Naive thymus-derived CD8-positive, alpha-beta T cell (primary cell): Measurements from ENCODE around the gene FRMD8. TPM values are rescaled to one million over a fixed set of nuclear protein-coding genes. Genes with fewer than 3 reads are reported as not detected.

Experiments used
- ATAC-seq, 2 donors: fragments of 150-1000 bp; cut with Tn5 transposase in 1 of 2; sonication (Bioruptor Pico), chemical (Tn5 transposase) in 1 of 2; 1 replicate in 1 of 2; 2 replicates in 1 of 2; pipeline ENCODE4 v1.10.0; 2021; ENCODE audit warnings: mild to moderate bottlenecking in 2 of 2, moderate library complexity in 2 of 2
- POLR2A ChIA-PET: fragments of 350-600 bp; sonication (Branson Sonifier 250); formaldehyde crosslinking; loops from one replicate; lab custom pipeline; 2021; ENCODE audit warnings: antibody characterized with exemption; lab: Charles Lee
- DNase-seq, 10 donors: peaks; one replicate each; pipeline versions ENCODE4 v3.0.0 to v3.0.0-alpha.2; 2020 to 2022
- H3K27ac Mint-ChIP-seq, 10 donors: one replicate each; pipeline ENCODE4 v1.8.0; 2020 to 2022; ENCODE audit warnings: mild to moderate bottlenecking in 10 of 10, mixed read lengths in 10 of 10, moderate library complexity in 4 of 10, inconsistent platforms in 1 of 10
- H3K27me3 Mint-ChIP-seq, 5 donors: one replicate each; pipeline ENCODE4 v1.8.0; 2021 to 2022; ENCODE audit warnings: mixed read lengths in 5 of 5
- H3K36me3 Mint-ChIP-seq, 3 donors: one replicate each; pipeline ENCODE4 v1.8.0; 2020 to 2022; ENCODE audit warnings: mixed read lengths in 3 of 3, mild to moderate bottlenecking in 2 of 3, inconsistent platforms in 1 of 3
- H3K4me1 Mint-ChIP-seq, 4 donors: one replicate each; pipeline ENCODE4 v1.8.0; 2021 to 2022; ENCODE audit warnings: mixed read lengths in 4 of 4
- H3K4me3 Mint-ChIP-seq, 10 donors: one replicate each; pipeline ENCODE4 v1.8.0; 2020 to 2022; ENCODE audit warnings: mild to moderate bottlenecking in 10 of 10, mixed read lengths in 10 of 10, moderate library complexity in 6 of 10, inconsistent platforms in 1 of 10
- H3K9me3 Mint-ChIP-seq, 9 donors: one replicate each; pipeline ENCODE4 v1.8.0; 2020 to 2022; ENCODE audit warnings: mixed read lengths in 9 of 9, mild to moderate bottlenecking in 3 of 9, inconsistent platforms in 1 of 9, moderate library complexity in 1 of 9
- polyA plus RNA-seq, 3 donors: library from polyadenylated mRNA; unstranded; fragments of 300-500 nt; fragmentation: Illumina TruSeq; gene quantifications; one replicate each; pipeline ENCODE4 v1.2.3, GENCODE V29; 2021
- total RNA-seq, 8 experiments: library from RNA in 2 of 8; stranded (reverse) in 2 of 8; gene quantifications; one replicate each; pipeline ENCODE4 v1.2.3 and lab custom pipeline; 2021 to 2026

FRMD8 gene
- total and polyA plus RNA-seq, 5 experiments from 2014 or later, result 34.5 to 55.0 (median 42.6) TPM

GRCh38 chr11:65417702-65418430 is 31.4 kb downstream of the FRMD8 start:
- ATAC-seq (peak; percentile 12 to 15), DNase-seq (peak in 6 of 10 donors; percentile 27 to 70 (median 56))
- Mint-ChIP-seq H3K9me3 (peaks cover 0 to 4% (median 0%) of the 10 kb centered on the region in 9 donors), H3K36me3 (peaks cover 2 to 5% (median 2%) of the 10 kb centered on the region in 3 donors), H3K27ac (peak overlapping the region; percentile 94 to 100 (median 99)), H3K4me1 (peaks cover 36 to 64% (median 58%) of the 10 kb centered on the region in 4 donors), H3K4me3 (peak overlapping the region; percentile 89 to 98 (median 96)), H3K27me3 (peaks cover 0 to 3% (median 0%) of the 10 kb centered on the region in 5 donors)
- POLR2A ChIA-PET, result interaction anchor here (0.7 to 20.7 kb wide), 15 partner anchors 7 to 638 kb away, joined by 3 to 2047 read pairs (median 50); partner anchors contain the start of genes EHBP1L1, FRMD8, MALAT1 and NEAT1

- Mint-ChIP-seq H3K4me3 (peak overlapping the region; percentile 89 to 98 (median 96)), H3K36me3 (peaks cover 4 to 8% (median 4%) of the 10 kb centered on the region in 3 donors)
- peak in 1 of 10 donors; percentile 22 for DNase-seq
Measured at GRCh38 chr11:65418431-65418680, 31.9 kb downstream of the FRMD8 start.

GRCh38 chr11:65418681-65419459 is 32.4 kb downstream of the FRMD8 start:
- POLR2A ChIA-PET, result interaction anchor here (0.7 to 20.7 kb wide), 23 partner anchors 10 to 640 kb away, joined by 3 to 2047 read pairs (median 5); partner anchors contain the start of genes EHBP1L1, FAM89B, FAU and FRMD8
- peaks cover 4 to 11% (median 7%) of the 10 kb centered on the region in 3 donors for H3K36me3 Mint-ChIP-seq
- peak in 1 of 2 donors; percentile 7 for ATAC-seq
- peak overlapping the region; percentile 89 to 98 (median 96) for H3K4me3 Mint-ChIP-seq
- H3K27ac Mint-ChIP-seq, result peak overlapping the region; percentile 94 to 100 (median 99)
- H3K27me3 Mint-ChIP-seq, result peaks cover 0 to 4% (median 0%) of the 10 kb centered on the region in 5 donors
- DNase-seq, result peak in 9 of 10 donors; percentile 30 to 89 (median 53)
- peaks cover 0 to 4% (median 0%) of the 10 kb centered on the region in 9 donors for H3K9me3 Mint-ChIP-seq
- peaks cover 38 to 72% (median 58%) of the 10 kb centered on the region in 4 donors for H3K4me1 Mint-ChIP-seq

More at GRCh38 chr11:65418431-65418680, 31.9 kb downstream of the FRMD8 start:
- no peak for ATAC-seq
- H3K4me1 Mint-ChIP-seq, result peaks cover 38 to 68% (median 58%) of the 10 kb centered on the region in 4 donors
- peak overlapping the region; percentile 94 to 100 (median 99) for H3K27ac Mint-ChIP-seq
- POLR2A ChIA-PET, result interaction anchor here (0.7 to 20.7 kb wide), 14 partner anchors 11 to 638 kb away, joined by 3 to 2047 read pairs (median 32); partner anchors contain the start of genes EHBP1L1, FRMD8, MALAT1 and SCYL1
- peaks cover 0 to 4% (median 0%) of the 10 kb centered on the region in 9 donors for H3K9me3 Mint-ChIP-seq
- H3K27me3 Mint-ChIP-seq, result peaks cover 0 to 4% (median 0%) of the 10 kb centered on the region in 5 donors

- Mint-ChIP-seq H3K4me1 (peaks cover 40 to 77% (median 59%) of the 10 kb centered on the region in 4 donors), H3K27me3 (peaks cover 0 to 4% (median 0%) of the 10 kb centered on the region in 5 donors), H3K4me3 (peak overlapping the region; percentile 89 to 98 (median 96)), H3K27ac (peak overlapping the region; percentile 94 to 100 (median 99)), H3K9me3 (peaks cover 0 to 4% (median 0%) of the 10 kb centered on the region in 9 donors), H3K36me3 (peaks cover 4 to 15% (median 7%) of the 10 kb centered on the region in 3 donors)
- POLR2A ChIA-PET, result interaction anchor here (1.1 to 20.7 kb wide), 17 partner anchors 10 to 641 kb away, joined by 3 to 2047 read pairs (median 12); partner anchors contain the start of genes FAM89B, FRMD8, MALAT1 and MUS81
- no peak for DNase-seq
- ATAC-seq, result no peak
Measured at GRCh38 chr11:65419460-65419771, 33.0 kb downstream of the FRMD8 start.

GRCh38 chr11:65419772-65420481 is 33.5 kb downstream of the FRMD8 start:
- Mint-ChIP-seq H3K36me3 (peaks cover 4 to 20% (median 7%) of the 10 kb centered on the region in 3 donors), H3K27me3 (peaks cover 0 to 4% (median 0%) of the 10 kb centered on the region in 5 donors), H3K4me1 (peaks cover 44 to 82% (median 58%) of the 10 kb centered on the region in 4 donors), H3K4me3 (peak overlapping the region; percentile 89 to 98 (median 96)), H3K27ac (peak overlapping the region; percentile 94 to 100 (median 99)), H3K9me3 (peaks cover 0 to 4% (median 0%) of the 10 kb centered on the region in 9 donors)
- POLR2A ChIA-PET, result interaction anchor here (0.8 to 20.7 kb wide), 22 partner anchors 9 to 1987 kb away, joined by 3 to 2047 read pairs (median 7); partner anchors contain the start of genes FAM89B, FAU, FRMD8 and MALAT1
- peak in 9 of 10 donors; percentile 40 to 70 (median 55) for DNase-seq
- ATAC-seq, result no peak

- ATAC-seq, result no peak
- Mint-ChIP-seq H3K27ac (peak overlapping the region; percentile 94 to 100 (median 99)), H3K4me1 (peaks cover 49 to 87% (median 57%) of the 10 kb centered on the region in 4 donors), H3K9me3 (peaks cover 0 to 4% (median 0%) of the 10 kb centered on the region in 9 donors), H3K36me3 (peaks cover 4 to 25% (median 7%) of the 10 kb centered on the region in 3 donors), H3K4me3 (peak overlapping the region; percentile 89 to 98 (median 96)), H3K27me3 (peaks cover 0 to 4% (median 0%) of the 10 kb centered on the region in 5 donors)
- POLR2A ChIA-PET, result interaction anchor here (0.8 to 20.7 kb wide), 15 partner anchors 9 to 1987 kb away, joined by 3 to 2047 read pairs (median 14); partner anchors contain the start of genes FAM89B, FAU, FRMD8 and MALAT1
- peak in 1 of 10 donors; percentile 44 for DNase-seq
Measured at GRCh38 chr11:65420506-65420905, 34.1 kb downstream of the FRMD8 start.

- H3K4me1 Mint-ChIP-seq, result peaks cover 42 to 87% (median 55%) of the 10 kb centered on the region in 4 donors
- POLR2A ChIA-PET, result interaction anchor here (0.6 to 20.7 kb wide), 14 partner anchors 8 to 1851 kb away, joined by 3 to 2047 read pairs (median 31); partner anchors contain the start of genes FAM89B, FRMD8, MALAT1 and SCYL1
- peak overlapping the region; percentile 88 to 98 (median 96) for H3K4me3 Mint-ChIP-seq
- H3K27me3 Mint-ChIP-seq, result peaks cover 0 to 4% (median 0%) of the 10 kb centered on the region in 5 donors
- H3K36me3 Mint-ChIP-seq, result peaks cover 4 to 30% (median 12%) of the 10 kb centered on the region in 3 donors
- H3K27ac Mint-ChIP-seq, result peak overlapping the region; percentile 94 to 100 (median 99)
- peaks cover 0 to 4% (median 0%) of the 10 kb centered on the region in 9 donors for H3K9me3 Mint-ChIP-seq
- peak; percentile 40 to 46 for ATAC-seq
- peak; percentile 64 to 96 (median 89) for DNase-seq
Measured at GRCh38 chr11:65420979-65421793, 34.7 kb downstream of the FRMD8 start.

GRCh38 chr11:65421794-65422632 is 35.6 kb downstream of the FRMD8 start:
- POLR2A ChIA-PET, result interaction anchor here (0.6 to 20.7 kb wide), 22 partner anchors 6 to 872 kb away, joined by 3 to 2047 read pairs (median 8); partner anchors contain the start of genes FAM89B, FRMD8, MALAT1 and MAP3K11
- Mint-ChIP-seq H3K4me3 (peak overlapping the region; percentile 88 to 98 (median 96)), H3K27me3 (peaks cover 0 to 4% (median 0%) of the 10 kb centered on the region in 5 donors), H3K36me3 (peaks cover 4 to 39% (median 18%) of the 10 kb centered on the region in 3 donors), H3K27ac (peak overlapping the region; percentile 94 to 100 (median 99)), H3K9me3 (peaks cover 0 to 4% (median 0%) of the 10 kb centered on the region in 9 donors), H3K4me1 (peaks cover 43 to 87% (median 56%) of the 10 kb centered on the region in 4 donors)
- ATAC-seq (peak; percentile 2 to 3), DNase-seq (peak; percentile 83 to 93 (median 87))

GRCh38 chr11:65422633-65423515 is 36.4 kb downstream of the FRMD8 start, which contains the start of gene NEAT1:
Gene NEAT1, plus strand, starts transcription at chr11:65422798.
- POLR2A ChIA-PET, result interaction anchor here (0.6 to 20.7 kb wide), 28 partner anchors 6 to 644 kb away, joined by 3 to 2047 read pairs (median 4); partner anchors contain the start of genes FAM89B, FRMD8, MALAT1 and MAP3K11
- peaks cover 0 to 4% (median 0%) of the 10 kb centered on the region in 9 donors for H3K9me3 Mint-ChIP-seq
- H3K4me3 Mint-ChIP-seq, result peak within 1 kb of the TSS; percentile 88 to 98 (median 96)
- H3K4me1 Mint-ChIP-seq, result peaks cover 43 to 87% (median 55%) of the 10 kb centered on the region in 4 donors
- peaks cover 4 to 46% (median 21%) of the 10 kb centered on the region in 3 donors for H3K36me3 Mint-ChIP-seq
- ATAC-seq (peak; percentile 7), DNase-seq (peak in 9 of 10 donors; percentile 74 to 96 (median 87))
- H3K27ac Mint-ChIP-seq, result peak within 1 kb of the TSS; percentile 94 to 100 (median 99)
- peaks cover 0 to 4% (median 0%) of the 10 kb centered on the region in 5 donors for H3K27me3 Mint-ChIP-seq
